NOMO-1 treated with DMSO at 0.1 percent for 48 hours (cell line): ENCODE data around the gene BCL2L11.
A peak's percentile ranks its signal among the peaks of the same experiment; 100 is the strongest.

ENCODE experiments used
- DNase-seq: peaks from one replicate; lab custom pipeline; 2025; ENCODE audit not compliant: unreplicated experiment; lab: John Stamatoyannopoulos, UW

The BCL2L11 gene

DNA sequence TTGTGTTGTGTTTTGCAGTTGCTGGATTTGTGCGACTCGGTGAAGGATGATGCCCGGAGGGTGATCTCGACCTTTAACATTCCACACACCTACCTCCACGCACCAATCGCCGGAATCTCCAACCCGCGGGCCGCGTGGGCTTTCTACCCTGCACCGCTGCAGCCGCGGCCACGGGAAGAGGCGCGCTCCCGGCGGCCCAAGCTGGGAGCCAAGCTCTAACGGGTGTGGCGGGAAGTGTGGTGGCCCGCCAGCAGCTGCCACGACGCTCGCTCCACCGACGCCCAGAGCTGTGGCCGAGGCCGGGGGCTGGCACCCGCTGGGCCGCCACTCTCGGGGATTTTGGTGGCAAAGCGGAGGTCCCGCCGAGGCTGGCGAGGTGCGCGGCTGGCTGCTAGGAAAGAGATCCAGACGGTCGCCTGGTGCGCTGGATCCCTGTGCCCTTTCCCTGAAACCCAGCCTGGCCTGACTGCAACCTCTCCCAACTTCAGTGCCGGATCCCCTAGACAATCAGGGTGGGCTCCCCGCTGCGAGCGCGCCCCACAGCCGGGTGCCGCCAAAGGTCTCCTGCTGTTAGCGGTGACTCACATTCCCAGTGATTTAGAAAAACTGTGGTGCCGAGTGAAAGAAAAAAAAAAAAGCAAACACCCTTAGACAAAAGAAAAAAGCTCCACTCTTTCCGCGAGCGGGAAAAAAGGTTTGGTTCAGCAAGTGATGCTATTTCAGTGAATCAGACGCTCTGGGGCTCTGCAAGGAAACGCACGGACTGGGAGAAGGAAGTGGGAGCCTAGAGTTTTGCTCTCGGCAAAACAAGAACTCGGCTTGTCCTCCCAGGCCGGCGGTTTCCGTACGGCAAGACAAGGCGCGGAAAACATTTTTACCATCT lies 2.9 kb upstream of the BCL2L11 start:
- DNase-seq: peak; percentile 28

DNA sequence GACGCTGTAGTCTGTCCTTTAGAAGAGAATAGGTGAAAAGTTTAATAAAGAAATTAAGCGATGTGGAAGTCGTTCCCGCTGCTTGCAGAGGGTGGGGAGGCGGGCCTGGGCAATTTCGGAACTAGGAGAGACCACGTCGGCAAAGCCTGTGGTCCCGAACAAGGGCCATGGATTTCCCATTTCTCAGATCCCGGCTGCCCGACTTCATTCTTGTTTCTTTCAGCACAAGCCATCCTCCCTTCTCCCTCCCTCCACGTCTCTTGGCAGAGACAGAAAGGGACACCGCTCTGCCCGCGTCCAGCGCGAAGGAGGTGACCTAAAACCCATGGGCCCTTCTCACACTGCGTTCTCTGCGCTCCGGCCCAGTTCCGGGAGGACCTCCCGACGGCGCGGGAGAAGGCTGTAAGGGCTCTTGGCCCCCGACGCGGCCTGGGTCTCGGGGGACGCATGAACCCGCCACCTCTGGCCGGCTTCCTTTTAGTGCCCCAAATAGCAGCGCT lies 2.2 kb upstream of the BCL2L11 start:
- no peak for DNase-seq

DNA sequence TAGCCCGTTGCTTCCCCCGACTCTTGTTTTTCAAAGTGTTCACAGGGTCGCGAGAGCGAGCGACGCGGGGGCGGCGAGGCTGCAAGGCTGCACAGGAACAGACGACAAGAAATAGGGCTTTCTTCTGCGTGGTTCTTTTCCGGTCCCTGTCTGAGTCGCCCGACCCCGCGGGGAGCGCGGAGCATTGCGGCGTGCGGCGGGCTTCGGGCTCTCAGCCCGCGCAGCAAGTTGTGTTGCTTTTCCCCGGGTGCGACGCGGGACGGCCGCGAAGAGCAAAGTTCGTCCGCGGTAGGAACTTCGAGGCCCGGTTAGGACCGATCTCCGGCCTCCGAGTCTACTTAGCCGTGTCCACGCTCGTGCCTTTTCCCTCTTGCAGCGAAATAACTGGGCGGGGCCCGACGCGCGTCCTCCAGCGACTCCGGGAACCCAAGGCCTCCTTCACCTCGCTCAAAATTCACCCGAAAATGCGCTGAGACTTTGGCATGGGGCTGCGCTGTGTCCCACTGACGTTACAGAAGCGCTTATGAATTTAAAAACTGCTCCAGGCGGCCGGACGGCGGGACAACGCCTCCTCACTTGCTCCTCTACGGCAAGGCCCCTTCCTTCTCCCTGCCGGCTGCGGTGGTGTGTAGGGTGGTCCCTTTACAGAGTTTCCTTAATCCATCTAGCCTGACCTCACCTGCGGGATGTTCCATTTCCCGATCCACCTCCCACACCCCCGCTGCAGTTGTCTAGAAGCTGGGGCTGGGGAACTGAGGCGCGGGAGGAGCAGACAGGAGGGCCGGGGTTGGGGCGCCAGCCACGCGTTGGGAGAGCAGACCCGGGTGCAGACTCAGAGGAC lies 1.5 kb upstream of the BCL2L11 start:
- DNase-seq: peak; percentile 8

DNA sequence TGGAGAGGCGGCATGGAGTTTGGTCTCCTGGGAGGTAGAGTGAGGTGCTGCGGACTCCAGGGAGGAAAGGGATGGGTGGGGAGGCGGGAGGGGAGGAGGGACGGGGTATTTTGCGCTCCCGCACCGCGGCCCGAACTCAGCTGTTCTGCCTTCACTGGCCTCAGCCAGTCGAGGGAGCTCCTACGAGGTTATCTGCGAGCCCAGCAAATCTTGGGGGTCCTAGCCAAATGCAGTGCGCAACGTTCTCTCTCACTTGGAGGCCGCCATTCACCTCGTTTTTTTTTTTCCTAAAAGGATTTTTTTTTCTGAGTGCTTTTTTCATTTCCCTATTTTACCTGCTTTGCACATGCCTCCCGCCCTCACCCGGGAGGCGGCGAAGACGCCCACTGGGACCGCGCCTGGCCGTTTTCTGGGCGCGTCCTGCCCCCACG lies 877 bp upstream of the BCL2L11 start:
- no peak for DNase-seq

DNA sequence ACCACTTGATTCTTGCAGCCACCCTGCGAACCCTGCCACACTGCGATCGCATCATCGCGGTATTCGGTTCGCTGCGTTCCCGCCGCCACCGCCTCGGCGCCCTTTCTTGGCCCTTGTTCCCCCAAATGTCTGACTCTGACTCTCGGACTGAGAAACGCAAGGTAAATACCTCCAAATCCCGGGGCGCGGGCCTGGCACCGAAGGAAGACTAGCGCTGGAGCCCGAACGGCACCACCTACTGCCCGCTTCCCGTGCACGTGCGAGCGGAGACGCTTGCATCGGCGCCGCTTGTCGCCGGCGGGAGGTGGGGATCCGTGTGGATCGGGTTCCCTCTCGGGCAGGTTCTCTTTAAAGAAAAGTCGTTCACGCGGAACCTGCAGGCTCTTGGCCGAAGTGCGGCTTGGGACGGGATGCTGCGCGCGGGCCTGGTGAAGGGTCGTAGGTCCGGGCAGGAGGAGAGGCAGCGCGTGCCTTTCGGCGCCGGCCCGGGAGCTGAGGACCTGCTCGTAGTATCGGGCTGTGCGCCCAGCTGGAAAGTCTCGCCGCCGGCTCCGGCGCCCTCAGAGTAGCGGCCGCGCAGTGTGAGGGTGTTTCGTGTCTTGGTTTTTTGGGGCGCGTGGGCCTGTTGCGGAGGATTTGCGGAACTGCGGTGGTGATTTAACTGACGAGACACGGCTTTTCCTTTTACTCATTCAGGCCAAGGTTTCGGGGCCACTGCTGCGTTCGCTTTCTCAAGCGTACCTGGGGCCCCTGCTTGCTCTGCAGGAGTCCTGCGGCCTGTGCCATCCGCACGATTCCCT lies 514 bp downstream of the BCL2L11 start:
- peak; percentile 61 for DNase-seq

DNA sequence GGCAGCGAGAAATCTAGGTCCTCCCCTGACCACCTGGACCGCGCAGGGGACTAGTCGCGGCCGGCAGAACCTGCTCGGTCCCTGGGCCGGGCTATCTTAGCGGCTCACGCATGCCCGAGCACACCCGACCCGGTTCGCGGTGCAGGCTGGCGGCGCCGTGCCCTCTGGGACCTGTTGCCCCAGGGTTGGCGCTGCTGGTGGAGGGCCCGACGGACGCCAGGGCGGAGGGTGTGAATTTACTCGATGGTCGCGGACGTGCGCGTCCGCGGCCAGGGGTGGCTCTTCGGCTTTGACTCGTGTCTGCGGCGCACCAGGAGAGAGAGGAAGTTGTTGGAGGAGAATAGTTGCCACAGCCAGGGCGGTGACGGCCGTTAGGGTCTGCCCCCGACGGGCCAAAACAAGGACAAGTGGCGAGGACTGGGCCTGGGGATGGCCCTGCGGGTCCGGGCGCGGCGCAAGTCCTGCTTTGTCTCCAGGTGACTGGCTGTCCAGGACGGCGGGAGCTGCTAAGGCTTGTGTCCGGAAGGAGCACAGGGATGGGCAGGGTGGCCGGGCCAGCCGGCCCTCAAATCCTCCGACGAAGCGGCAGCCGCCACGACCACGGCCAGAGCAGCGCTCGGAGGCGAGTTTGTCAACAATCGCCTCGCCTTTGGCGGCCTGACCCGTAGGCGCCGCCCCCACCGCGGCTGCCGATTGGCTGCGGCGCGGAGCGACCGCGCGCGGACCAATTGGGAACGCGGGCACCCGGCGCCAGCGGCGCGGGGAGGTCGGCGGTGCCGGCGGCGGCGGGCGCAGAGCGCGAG lies 1.3 kb downstream of the BCL2L11 start:
- peak; percentile 79 for DNase-seq

DNA sequence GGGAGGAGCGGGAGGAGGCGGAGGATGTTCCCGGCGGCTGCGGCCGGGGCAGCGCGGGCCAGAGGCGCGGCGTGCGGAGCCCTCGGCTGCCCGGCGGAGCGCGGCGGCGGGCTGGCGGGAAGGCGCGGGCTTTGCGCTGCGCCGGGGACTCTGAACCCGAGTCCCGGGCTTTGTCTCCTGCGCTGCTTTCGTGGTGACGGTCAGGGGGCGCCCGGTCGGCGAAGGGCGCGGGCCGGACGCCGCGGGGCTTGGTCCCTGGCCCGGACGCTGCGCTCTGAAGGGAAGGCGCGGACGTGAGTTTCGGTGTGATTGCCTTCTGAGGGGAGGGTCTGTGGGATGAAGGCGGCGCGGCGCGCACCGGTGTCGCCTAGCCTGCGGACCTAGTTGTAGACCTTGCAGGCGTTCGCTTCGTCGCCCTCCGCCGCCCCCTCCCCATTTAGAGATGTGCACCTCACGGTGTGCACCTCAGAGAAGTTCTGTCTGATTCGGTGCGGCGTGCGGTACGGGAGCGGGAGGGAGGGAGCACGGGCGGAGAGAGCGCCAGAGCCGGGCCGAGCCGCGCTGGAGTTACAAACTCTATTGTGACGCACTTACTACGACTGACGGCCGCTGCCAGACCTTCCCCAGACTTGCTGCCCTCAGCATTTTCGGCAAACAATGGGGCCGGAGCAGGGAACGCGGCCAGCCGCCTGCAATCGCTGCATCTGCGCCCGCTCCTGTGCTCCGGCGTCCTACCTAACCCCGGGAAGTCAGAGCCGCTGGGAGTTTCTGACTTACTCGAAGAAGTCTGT lies 2.1 kb downstream of the BCL2L11 start:
- peak; percentile 48 for DNase-seq

DNA sequence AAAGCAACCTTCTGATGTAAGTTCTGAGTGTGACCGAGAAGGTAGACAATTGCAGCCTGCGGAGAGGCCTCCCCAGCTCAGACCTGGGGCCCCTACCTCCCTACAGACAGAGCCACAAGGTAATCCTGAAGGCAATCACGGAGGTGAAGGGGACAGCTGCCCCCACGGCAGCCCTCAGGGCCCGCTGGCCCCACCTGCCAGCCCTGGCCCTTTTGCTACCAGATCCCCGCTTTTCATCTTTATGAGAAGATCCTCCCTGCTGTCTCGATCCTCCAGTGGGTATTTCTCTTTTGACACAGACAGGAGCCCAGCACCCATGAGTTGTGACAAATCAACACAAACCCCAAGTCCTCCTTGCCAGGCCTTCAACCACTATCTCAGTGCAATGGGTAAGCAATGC lies 3.0 kb downstream of the BCL2L11 start:
- no peak for DNase-seq

DNA sequence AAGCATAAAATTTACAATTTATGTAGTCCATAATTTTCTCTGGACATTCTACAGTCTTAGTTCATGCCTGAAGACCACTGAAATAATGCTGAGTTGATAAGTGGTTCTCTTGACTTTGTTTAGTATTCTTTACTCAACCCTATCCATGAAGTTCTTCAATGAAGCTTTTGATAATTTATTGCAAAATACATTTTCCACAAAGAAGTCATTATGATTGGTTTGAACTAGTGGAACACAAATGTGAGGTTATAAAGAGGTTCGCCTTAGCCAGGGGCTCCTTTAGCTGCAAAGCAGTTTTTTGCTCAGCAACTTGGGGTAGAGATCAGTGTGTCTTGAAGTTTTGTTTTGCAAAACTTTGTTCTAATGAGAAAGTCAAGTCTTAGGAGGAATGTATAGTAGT lies 5.9 kb downstream of the BCL2L11 start:
- no peak for DNase-seq

DNA sequence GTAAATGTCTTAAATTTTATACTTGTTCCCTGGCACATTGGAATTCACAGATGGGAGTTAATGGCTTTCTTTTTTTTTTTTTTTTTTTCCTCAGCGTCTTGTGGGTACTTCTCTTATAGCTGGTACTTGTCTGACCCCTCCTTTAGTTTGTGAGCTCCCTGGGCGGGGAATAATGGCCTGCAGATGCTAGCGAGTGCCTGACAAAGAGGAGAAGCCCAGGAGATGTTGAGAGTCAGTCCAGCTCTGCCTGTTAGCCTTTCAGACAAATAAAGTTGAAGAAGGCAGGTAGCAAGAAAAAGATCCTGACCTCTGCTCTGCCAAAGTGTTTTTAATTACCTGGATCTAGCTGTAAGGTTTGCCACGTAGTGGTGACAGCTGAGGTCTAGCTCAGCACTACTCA lies 6.6 kb downstream of the BCL2L11 start:
- no peak for DNase-seq

DNA sequence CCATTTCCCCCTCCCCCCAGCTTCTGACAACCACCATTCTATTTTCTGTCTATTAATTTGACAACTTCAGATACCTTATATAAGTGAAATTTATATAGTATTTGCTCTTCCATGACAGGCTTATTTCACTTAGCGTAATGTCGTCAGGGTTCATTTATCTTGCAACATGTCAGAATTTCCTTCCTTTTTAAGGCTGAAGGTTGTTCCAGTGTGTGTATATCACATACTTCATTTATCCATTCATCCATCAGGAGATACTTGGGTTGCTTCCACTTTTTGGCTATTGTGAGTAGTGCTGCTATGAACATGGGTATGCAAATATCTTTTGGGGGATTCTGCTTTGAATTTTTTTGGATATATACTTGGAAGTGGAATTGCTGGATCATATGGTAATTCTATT lies 7.4 kb downstream of the BCL2L11 start:
- no peak for DNase-seq

DNA sequence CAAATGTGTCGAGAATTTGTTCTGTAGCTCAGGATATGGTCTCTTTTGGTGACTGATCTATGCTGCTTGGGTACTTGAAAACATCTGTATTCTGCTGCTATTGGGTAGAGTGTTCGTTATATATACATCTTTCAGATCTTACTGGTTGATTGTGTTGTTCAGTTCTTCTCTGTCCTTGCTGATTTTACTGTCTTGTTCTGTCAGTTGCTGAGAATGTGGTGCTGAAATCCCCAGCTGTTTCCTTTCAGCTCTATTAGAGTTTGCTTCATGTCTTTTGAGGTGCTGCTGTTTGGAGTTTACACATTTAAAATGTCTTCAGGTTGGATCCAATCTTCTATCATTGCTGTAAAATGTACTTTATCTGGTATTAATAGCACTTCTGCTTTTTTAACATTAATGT lies 12.9 kb downstream of the BCL2L11 start:
- DNase-seq: no peak

DNA sequence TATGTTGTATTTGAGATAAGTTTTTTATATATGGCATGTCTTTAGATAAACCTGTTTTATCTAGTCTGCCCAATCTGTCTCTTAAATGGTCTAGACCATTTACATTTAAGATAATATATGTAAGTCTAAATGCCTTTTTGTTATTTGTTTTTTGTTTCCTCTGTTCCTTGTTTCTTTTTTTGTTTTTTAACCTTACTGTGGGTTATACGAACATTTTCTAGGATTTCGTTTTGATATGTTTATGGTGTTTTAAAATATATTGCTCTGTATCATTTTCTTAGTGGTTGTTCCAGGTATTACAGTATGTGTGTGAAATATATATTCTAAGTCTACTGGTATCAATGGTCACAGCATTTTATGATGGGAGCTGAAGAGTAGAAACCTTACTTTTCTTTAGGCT lies 13.3 kb downstream of the BCL2L11 start:
- no peak for DNase-seq

DNA sequence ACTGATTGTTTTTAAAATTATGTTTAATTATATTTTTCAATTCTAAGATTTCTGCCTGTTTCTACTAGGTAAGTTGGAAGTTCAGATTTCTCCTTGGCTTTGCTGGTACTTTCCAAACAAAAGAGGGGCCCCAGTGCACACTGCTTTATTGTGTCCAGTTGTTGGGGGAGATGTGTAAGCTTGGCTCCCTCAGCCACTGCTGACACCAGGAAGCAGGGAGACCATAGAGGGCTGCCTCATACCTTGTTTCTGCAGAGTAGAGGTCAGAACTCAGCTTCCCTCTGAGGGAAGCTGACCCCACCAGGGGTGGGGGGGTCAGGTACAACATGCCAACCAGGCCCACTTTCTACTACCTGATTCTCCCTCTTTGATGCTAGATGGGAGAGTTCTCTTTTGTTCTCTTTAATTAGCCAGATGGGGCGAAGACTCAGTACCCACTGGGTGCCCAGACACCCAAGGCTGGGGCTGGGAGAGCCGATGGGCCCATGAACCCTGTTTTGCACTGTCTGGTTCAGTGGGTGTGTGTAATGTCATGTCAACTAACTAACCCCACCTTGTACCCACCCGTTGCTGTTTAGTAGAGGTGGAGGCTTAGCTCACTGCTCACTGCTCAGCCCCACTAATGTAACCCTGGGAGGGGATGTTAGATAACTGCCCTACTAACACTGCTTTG lies 14.7 kb downstream of the BCL2L11 start:
- no peak for DNase-seq

DNA sequence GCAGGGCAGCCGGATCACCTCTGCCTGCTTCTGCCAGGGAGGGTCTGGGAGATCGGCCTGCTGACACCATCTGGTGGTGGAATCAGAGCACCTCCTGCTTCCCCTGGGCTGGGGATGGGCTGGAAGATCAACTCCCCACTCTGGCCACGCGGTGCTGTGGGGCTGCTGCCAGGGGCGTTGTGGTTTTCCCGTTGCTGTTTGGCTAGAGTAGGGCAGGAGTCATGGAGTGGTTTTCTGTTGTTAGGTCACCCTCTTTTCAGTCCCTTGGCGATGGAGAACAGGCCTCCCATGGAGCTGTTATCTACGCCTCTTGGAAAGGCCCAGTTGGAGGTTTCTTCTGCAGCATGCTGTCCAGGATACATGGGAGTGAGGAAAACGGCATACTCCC lies 15.2 kb downstream of the BCL2L11 start:
- DNase-seq: no peak

DNA sequence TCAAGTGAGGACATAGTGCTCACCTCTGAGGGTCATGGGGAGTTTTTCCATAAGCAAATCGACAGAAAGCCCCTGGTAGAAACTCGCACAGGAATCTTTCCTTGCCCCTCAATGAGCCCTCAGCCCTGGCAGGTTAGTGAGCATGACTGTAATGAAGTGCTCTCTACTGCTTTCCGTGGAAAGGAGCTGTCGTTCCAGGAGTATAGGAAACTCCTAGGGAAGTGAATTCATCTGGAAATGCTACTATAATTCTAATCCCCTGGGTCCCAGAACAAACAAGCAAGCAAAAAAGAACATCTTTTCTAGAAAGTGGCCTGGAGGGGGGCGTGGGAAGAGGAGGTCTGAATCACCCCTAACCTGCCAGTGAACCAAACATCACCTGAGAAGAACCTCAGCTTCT lies 18.1 kb downstream of the BCL2L11 start:
- no peak for DNase-seq

DNA sequence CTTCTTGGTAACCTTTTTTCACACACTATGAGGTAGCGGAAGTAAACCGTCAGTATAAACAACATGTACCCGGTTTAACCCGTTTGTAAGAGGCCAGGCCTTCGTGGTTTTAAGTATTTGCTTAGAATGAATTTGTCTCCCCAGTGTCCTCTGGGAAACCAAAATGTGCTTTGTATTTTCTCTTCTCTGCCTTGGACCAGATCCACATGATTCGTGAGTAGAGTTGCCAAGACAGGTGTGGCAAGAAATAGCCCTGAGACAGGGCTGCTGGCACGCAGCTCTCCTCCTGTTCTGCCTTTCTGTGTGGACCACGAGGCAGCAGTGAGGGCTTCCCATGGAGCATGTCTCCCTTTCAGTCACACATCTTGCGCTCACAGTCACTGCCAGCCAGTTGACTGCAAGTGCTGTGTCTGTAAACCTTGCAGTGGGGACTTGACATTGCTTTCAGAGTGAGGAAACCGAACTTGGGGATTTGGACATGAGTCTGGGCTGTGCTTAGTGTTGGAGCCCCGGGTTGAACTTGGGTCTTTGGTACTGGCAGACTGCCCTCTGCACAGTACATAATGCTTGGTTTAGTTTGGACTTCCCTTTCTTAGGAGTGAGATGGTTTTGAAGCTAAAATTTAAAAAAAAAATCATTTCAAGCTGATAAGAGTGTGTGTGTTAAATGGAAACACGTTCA lies 19.1 kb downstream of the BCL2L11 start:
- DNase-seq: no peak

DNA sequence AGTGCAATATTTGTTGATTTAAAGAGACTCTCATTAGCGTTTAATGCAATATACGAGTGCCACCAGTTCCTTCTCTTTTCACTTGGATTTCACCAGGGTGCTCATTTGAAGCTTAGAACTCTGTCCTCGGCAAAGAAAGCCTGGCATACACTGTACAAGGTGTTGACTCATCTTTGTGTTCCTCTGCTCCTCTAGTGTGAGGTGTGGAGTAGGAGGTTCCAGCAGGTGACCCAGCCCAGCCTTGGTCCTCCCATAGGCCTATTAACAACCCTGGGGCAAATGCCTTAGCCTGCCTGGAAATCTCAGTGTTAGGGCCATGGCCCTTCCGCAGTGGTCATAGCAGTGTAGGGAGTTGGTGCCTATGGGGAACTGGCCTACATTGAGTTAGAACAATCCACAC lies 20.1 kb downstream of the BCL2L11 start:
- no peak for DNase-seq
